NCI-H1105 (cell line): ENCODE data around the gene MIPEP.

Experiments used
- DNase-seq: peaks from one replicate; lab custom pipeline; 2025; lab: John Stamatoyannopoulos, UW

The MIPEP gene

DNA sequence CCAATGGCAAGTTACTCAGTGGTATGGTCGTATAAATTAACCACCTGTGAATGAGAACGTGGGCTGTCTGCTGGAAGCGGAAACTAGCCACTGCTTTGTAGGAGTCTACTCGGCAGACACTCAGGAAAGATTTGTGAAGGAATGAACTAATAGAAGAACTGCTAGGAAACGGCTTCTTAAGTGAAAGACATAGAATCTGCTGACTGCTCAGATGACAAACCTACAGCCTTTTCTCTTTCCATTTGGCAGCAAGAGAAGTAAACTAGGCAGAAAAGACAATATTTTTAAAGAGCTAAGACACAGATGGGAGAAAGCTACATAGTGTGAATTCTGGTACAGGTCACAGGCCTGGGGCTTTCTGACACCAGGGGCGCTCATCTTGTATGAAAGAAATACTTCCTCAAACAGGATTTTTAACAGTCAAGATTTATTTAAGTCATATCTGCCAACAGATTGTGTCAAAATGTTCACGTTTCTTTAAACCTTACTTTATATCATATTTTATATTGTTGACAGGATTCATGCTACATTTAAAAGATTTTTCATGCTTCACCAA, 78.4 kb downstream of the MIPEP start:
- no peak for DNase-seq

DNA sequence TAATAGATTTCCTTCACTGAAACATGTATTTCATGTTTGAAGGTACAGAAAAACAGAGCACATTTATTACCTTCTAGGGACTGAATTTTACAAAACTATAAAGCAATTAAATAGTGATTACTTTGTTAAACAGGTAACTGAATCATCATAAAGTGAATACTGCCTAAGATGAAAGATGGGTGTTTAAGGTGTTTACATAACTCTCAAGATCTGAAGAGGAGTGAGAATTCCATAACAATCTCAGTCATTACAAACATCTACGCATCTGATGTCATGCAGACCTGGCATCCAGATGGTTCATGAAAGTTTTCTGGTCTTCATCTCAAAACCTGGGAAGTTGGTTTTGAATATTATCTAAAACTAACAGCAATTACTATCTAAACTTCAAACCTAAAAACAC, 80.4 kb downstream of the MIPEP start:
- no peak for DNase-seq

DNA sequence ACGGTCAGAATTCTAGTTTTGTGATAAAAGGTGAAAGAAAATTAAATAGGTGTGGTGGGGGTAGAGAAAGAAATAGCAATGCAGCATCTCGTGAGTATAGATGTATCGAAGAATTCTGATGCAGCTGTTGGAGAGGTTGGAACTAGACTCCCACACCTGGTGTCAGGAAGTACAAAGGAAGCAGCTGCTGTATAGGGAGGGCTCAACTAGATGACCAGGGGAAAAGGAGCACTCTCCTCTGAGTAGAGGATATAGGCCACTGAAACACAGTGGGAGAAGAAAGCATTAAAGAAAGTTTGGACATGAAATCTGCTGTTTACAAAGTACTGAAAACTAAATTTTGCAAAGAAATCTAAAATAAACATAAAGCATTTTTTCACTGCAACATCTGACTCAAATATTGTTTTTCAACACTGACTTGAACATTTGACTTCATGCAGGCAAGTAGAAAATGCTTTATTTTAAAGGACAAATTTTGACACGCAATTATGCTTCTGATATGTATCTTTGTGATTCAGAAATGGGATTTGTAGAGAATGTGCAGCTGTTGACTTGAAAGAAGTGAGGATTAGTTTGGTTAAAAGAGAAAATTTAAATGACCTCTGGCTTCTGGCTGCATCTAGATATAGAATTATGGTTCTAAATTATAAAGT, 82.2 kb downstream of the MIPEP start:
- DNase-seq: no peak

DNA sequence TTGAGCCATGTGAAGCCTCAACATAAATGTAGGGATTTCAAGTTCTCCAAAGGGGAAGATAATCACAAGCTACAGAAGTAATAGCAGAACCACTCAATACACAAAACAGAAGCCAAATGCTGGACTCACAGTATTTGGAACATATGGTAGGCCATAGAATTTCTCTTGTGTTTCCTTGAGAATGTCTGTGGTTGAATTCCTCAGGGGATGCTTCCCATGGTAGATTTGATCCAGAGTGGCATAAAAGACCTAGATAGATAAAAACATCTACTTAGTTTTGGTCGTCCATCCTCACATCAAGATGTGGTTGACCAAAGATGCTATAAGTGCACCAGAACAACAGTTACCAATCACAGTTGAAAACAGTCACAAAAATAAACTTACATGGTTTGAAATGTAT, 83.4 kb downstream of the MIPEP start:
- DNase-seq: no peak

DNA sequence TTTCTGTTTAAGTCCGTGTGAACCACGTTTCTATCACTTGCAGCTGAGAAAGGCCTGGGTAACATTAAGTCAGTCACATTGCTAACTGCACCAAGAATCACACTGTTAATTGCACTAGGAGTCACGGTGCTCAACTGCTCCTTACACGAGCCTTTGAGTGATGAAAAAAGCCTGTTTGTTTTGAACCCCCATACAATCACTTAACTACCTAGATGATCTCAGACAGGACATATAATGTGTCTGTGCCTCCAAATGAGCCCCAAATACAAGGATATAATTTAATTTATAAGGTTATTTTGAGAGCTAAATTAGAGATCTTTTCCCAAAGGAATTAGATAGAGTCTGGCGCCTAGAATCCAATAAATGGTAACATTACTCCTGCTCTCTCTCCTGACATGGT, 84.1 kb downstream of the MIPEP start:
- DNase-seq: no peak

DNA sequence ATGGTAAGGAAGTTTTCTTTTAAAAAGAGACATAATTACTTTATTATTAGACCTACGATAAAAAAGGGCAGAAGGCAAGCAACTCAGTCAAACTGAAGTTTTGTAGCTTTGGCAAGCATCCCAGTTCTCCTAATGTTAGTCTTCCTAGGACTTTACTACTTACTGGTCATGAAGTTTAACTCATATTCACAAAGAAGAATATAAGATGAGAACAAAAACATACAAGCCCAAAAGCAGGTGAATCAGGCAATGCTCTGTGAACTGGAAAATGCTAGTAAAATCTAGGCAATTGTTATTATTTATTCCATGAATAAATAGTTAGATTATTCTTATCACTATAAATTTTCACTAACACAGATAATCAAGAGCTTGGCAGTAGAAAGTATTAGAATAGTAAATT, 85.0 kb downstream of the MIPEP start:
- DNase-seq: no peak

DNA sequence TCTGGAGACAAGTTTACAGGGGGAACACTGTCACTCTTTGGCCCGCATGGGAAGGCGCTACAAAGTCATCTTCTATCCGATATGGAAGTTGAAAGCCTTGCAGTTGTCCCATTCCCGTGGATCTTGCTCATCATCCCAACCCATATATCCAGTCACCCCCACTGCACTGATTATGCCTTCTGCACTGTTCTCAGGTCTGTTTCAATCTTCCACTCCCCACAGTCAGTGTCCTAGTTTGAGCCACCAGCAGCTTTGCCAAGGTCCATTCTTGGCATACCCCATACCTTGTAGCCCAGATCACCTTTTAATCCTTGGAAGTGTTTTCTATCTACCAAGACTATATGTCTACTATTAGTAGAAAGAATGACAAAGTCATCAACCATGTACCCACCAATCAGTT, 88.1 kb downstream of the MIPEP start:
- DNase-seq: no peak

DNA sequence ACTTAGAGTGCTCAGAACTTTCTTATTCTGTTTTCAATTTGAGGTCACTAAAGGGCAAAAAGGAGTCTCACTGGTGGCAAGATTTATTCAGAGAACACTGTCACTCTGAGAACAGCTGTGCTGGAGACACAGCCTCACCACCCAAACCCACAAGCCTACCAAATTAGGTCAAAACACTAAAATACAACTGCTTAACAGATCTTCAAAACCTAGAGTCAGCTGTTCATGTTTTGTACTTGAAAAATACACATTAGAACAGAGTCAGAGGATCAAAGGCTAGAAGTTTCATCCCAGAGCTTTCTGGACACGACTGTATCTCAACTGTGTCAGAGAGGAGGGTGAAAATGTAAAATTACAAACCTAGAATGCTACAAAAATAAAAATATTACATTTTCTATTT, 89.3 kb downstream of the MIPEP start:
- DNase-seq: no peak

DNA sequence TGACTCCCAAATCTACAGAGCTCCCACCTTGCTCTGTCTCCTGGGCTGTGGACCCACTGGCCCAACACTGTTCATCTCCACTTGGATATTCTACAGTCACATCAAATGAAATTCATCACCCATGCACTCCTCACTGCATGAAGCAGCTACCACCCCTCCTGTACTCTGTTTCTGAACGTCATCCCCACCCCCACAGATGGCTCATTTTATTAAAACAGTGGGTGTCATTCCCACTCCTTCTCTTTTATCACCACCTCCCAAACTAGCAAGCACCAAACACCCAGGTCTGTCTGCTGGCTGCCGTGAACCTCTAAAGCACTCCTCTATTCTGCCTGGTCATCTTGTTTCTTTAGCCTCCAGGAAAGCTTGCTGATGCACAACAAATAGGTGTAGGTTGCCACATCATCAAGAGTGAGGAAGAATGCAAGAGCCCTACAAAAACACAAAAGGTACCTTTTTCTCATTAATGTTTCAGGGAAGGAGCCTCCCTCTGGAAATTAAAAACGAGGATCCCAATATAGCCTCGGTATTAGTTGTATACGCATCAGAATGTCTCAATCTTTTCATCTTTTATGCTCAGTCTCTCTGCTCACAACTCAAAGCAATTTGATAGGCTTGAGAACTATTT, 91.8 kb downstream of the MIPEP start:
- no peak for DNase-seq

DNA sequence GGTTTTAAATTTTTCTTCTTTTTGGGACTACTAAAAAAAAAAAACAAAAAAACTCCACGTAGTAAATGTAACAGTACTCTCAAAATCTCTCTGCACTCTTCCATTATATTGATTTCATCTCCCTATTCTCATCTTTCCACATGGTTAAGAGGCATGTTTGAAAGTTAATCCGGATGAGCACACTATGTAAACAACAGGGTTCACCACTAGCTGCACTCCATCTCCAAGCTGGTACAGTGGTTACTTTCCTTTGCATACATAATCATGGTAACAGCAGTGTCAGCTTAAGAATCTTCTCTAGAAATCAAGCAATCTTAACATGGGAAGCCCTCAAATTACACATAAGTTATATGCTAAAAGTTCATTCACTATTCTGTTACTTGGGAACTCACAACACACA, 92.6 kb downstream of the MIPEP start:
- no peak for DNase-seq

DNA sequence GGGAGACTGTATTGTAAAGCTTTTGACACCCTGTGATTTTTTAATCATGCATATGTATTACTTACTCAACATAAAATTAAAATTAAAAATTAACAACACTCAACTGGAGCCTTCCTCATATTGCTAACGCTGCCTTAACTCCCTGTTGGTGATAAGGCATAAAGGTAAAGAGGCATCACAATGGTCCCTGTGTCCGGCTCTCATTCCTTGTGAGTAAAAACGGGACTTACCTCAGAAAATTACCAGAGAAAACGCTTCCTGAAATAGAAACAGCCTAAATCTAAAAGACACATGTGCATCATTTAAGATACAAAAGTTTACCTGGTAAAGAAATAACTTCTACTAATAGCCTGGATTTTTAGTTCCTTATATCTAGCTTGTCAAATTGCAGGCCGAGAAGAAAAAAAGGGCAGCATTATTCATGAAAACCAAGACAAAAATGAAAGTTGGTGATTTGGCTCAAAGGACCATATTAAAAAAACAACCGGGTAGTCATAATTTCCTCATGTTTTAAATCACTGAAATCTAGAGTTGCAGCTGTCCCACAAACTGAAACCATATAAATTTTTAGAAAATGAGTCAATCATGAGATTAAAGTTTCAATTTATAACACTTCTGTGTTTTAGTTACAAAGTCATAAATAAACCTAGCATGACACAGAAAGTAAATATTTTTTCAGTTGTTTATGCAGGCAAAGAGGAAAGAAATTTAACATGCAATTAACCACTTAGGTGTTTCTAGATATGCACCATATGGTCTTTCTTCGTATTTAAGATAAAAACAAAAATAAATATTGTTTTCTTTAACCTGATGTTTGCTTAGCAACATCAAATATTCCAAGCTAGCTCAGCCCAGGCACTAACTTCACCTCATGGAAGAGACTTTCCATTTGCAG, 94.7 kb downstream of the MIPEP start:
- DNase-seq: no peak

DNA sequence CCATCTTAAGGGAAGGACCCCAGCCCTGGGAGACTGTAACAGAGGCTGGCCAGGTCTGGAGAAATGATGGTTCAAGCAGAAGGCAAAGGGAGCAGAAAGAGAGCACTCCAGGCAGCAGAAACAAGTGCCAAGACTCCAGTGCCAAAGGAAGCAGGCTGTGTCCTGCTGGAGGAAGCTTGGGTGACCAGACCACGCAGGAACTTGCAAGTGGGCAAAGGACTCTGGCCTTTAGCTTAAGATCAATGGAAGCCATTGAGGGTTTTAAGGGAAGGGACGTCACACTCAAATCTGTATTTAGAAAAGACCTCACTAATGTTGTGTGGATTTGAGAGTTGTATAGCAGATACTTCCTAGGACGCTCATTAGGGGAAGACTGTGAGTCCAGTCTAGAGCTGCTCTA, 95.5 kb downstream of the MIPEP start:
- DNase-seq: no peak

DNA sequence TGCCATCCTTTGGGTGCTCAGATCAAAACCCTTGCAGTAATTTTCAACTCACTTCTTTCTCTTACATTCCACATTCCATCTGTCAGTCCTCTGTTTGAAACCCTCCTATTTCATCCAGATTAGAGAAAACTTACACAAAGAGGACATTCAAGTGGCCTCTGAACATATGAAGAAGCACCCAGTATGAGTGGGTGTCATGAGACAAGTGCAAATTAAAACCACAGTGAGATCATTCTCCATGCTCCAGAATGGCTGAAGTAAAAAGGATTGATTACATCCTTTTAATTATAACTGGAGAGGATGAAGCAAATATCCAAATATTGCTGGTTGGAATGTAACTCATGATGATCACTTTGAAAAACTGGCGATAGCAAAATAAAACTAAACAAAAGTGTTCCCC, 96.5 kb downstream of the MIPEP start:
- DNase-seq: no peak

DNA sequence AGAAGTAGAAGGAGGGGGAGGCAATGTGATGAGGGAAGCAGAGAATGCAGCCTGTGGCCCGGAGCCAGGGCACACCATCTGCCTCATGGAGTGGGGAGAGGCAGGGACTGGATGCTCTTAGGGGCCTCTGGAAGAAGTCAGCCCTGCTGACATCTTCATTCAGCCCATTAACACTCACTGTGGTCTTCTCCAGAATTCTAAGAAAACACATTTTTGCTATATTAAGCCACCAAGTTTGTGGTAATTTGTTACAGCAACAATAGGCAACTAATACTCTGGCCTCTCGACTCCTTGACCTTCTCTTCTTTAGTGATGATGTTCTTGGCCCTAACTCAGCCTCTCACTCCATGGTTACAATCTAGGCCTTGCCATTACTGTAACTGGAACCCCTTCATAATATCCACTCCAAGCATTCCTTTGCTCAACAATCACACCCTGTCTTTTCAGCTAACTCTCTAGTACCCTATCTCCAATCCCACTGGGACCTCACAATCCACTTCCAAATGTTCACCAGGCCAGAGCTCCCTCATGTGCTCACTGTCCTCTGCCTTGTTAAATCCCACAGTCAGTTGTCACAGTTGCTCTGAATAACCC, 98.5 kb downstream of the MIPEP start:
- DNase-seq: no peak

DNA sequence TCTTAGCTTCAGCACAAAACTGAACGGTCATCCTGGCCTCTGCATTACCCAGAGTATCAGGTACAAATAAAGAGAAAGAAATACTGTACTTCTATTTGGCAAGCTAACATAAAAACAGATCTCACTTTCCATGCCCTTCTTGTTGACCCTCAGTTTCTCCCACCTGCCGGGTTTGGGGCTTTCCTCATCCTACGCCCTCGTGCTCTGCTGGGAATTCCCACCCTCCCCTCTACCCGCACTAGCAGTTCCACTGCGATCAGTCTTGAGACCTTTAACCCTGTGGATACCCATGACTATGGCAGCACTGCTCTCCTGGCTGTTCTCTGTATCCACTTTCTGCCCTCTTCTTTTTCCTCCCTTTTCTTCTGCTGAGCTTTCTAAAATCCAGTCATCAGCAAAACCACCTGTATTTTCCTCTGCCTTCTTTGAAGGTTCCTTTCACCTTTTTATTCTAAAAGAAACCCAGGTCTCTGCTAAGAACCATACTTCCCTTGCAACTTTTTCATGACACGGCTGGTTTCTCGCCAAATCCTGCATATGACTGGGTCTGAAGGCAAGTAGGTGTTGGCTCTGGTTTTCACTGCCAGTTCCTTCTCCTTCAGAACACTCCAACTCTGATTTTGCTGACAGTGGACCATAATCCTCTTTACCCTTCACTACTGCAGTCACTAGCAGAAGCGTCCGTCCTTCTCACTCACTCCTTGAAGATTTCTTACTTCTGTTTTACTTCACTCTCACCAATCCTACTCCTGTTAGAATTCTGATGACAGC, 99.4 kb downstream of the MIPEP start:
- DNase-seq: no peak

DNA sequence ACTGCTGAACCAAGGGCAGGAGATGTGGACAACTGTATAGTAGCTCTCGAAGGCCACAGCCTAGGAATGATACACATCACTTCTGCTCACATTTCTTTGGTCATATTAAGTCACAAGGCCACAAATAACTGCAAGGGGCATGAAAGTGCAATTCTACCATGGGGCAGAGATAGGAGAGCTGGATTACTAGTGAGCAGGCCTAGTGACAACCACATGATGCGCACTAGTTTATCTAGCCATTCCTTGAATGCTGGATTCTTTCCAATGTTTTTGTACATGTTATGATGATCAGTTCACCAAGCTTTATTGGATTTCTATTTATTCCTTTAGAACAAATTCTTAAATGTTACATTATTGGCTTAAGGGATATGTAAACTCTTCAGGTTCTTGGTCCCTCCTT, 100.7 kb downstream of the MIPEP start:
- DNase-seq: no peak

DNA sequence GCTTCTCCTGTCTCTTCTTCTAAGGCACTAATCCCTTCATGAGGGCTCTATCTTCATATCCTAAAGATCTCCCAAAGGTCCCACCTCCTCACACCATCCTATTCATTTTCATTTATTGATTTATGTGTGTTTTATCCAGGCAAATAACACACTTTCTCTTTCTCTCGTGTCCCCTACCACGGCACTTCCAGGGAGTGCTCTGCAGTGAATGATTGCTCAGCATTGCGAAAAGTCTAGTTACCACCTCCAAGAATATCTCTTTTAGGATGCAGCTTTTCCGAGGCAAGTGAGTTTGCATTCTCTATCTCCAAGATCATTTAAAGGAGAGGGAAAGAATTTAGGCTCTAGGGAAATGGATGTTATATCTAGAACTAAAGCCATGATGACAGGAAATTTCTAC, 101.7 kb downstream of the MIPEP start:
- DNase-seq: no peak

DNA sequence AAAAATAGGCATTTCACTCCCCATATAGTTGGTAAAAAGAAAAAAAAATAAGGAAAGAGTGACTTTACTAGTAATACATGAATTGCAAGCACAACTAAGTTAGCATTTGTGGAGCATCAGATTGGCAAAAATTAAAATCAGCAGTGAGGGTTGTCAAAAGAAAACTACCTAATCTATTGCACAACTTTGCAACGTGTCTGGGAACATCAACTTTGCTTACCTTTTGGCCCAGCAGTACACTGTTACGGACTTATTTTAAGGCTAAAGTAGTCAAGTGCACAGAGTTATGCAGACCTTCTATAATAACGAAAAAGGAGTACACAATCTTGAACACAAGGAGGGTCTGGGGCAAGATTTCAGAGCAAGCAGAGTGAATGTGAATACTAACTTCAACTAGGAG, 102.6 kb downstream of the MIPEP start:
- no peak for DNase-seq

DNA sequence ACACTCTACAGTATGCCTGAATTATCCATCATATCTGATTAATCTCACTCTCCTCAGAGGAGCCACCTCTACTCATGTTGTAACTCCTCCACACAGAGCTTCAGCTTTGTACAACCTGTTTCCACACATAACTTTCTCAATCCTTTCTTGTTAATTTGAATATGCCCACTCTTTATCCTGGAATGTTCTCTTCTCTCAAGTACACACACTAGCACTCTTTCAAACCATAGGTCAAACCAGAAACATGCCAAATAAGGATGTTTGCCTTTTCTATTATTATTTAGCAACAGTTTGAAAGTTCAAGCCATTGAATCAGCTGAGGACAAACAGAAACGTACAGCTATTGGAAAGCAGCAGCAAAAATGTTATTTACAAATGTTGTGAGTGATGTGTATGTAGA, 110.3 kb downstream of the MIPEP start:
- DNase-seq: no peak

DNA sequence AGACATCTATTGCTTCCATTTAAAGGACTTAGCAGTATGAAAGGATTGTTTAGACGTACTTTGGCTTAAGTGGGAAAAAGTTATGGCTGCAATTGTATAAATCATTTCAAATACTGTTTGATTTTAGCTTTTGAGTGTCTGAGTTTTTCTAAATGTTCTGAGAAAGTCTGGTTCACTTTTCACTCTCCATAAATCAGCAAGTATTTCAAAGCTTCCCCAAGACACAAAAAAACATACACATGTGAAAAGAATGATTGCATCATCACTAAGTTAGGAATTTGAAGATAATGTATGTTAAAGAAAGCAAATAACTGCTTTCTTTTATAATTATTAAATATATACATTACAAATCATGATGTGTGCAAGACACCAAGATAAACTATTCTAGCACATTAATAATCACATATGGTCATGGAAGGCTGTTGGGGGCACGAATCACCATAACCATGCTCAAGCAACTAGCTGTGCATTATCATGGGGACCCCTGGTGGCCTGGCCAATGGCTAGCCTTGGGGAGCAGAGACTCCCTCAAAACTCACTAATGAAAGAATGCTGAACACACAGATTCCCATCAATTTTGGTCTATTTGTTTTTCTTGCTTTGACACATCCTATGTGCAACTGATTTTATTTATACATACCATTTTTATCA, 111.1 kb downstream of the MIPEP start:
- no peak for DNase-seq

DNA sequence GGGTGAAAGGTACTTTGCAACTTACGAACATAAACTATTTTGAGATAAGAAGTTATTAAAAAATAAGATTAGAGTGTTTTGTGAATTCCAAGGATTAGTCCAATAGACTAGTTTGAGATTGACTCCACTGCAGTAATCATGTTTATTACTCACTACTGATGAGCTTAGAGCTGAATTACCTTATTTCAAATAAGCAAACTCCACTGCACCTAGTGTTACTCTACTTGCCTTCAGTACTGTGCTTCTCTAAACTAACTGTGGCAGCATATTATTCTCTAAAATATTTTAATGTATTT, 111.7 kb downstream of the MIPEP start:
- no peak for DNase-seq
